Subcutaneous abdominal adipose tissue (tissue), 5 donors: ENCODE measurements around the gene TAPBP.

Source experiments
- H3K27ac ChIP-seq: one replicate; pipeline ENCODE4 v1.7.0; 2013; ENCODE audit warnings: low read depth, mild to moderate bottlenecking, inconsistent platforms, low read length, moderate library complexity
- H3K27me3 ChIP-seq, 5 donors: one replicate each; pipeline ENCODE4 v1.7.0; 2013; ENCODE audit warnings: low read length in 5 of 5, inconsistent platforms in 1 of 5; ENCODE audit not compliant: control insufficient read depth in 5 of 5, insufficient read depth in 4 of 5
- H3K36me3 ChIP-seq, 5 donors: one replicate each; pipeline ENCODE4 v1.7.0; 2013; ENCODE audit warnings: low read length in 5 of 5; ENCODE audit not compliant: control insufficient read depth in 5 of 5, insufficient read depth in 5 of 5
- H3K4me1 ChIP-seq, 5 donors: one replicate each; pipeline ENCODE4 v1.7.0; 2013; ENCODE audit warnings: low read length in 5 of 5, mild to moderate bottlenecking in 3 of 5, moderate library complexity in 1 of 5; ENCODE audit not compliant: control insufficient read depth in 5 of 5, insufficient read depth in 5 of 5
- H3K4me3 ChIP-seq, 5 donors: one replicate each; pipeline ENCODE4 v1.7.0; 2013; ENCODE audit warnings: low read length in 5 of 5, low read depth in 1 of 5
- H3K9ac ChIP-seq, 5 donors: one replicate each; pipeline ENCODE4 v1.7.0; 2013; ENCODE audit warnings: low read length in 5 of 5, mild to moderate bottlenecking in 4 of 5, moderate library complexity in 3 of 5
- H3K9me3 ChIP-seq, 5 donors: one replicate each; pipeline ENCODE4 v1.7.0; 2013; ENCODE audit warnings: low read length in 5 of 5; ENCODE audit not compliant: control insufficient read depth in 5 of 5
- donor health status: healthy.
- donor health status: healthy.
- donor health status: healthy.
- donor health status: healthy.
- donor health status: healthy.

The TAPBP gene

DNA sequence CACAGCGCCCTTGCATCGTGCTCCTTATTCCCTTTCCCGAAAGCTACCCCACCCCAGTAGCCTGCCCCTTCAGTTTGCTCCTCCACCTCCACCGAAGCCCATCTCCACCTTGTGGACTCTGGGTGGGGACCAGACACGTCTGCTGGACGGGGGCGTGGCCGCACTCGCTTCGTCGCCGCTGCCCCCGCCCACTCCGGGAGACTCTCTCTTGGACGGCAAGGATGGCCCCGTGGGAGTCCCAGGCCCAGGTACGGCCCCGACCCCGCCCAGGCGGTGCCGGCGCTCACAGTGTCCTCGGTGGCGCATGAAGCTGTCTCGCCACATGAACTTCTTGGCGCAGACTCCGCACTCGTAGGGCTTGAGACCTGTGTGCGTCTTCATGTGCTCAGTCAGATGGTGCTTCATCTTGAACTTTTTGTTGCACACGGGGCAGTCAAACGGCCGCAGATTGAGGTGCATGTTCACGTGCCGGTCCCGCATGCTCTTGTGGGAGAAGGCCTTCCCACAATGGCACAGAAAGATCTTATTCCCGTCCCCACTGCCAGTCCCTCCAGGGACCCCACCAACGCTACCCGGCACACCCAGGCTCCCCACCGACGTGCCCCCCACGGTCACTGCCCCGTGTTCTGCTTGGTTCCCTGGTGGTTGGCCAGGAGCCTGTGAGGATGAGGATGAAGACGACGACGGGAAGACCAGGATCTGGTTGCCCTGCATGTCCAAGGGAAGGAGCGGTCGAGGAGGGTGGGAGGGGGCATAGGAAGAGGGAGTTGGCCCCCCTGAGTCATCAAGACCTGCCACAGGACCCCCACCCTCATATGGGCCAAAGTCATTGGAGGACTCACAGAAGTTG is 1.3 kb upstream of the TAPBP start:
- Histone ChIP-seq H3K27me3 (no peaks in the 10 kb centered on the region), H3K4me3 (peak overlapping the region; percentile 92 to 99 (median 94)), H3K4me1 (peaks cover 17 to 67% (median 64%) of the 10 kb centered on the region in 5 donors), H3K36me3 (peaks cover 0 to 28% (median 21%) of the 10 kb centered on the region in 5 donors), H3K9ac (peak overlapping the region in 1 of 5 donors; percentile 51), H3K9me3 (no peaks in the 10 kb centered on the region), H3K27ac (peak overlapping the region; percentile 96)

DNA sequence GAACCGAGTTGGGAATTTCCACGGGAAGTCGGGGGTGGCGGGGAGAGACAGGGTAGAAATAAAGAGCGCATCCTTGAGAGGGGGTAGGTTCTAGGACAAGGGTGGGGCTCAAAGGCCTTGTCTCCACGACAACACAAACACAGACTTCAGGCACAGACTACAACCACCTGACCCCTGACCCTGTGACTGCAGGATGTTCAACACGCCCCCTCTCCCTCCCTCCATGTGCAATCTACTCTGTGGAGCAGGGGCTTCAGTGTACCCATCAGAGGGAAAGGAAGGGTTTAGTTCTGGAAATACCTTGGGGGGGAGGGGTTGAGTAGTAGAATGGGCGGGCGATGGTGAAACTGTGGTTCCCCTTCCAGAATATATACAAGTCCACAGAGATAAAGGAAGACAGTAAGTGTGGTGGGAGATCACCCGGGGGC is 651 bp upstream of the TAPBP start:
- H3K4me1 ChIP-seq: peaks cover 13 to 62% (median 58%) of the 10 kb centered on the region in 5 donors
- no peaks in the 10 kb centered on the region for H3K27me3 ChIP-seq
- no peaks in the 10 kb centered on the region for H3K9me3 ChIP-seq
- H3K36me3 ChIP-seq: peaks cover 0 to 22% (median 14%) of the 10 kb centered on the region in 5 donors
- peak overlapping the region; percentile 92 to 99 (median 94) for H3K4me3 ChIP-seq
- peak overlapping the region; percentile 96 for H3K27ac ChIP-seq
- H3K9ac ChIP-seq: peak overlapping the region in 3 of 5 donors; percentile 51 to 97 (median 56)

DNA sequence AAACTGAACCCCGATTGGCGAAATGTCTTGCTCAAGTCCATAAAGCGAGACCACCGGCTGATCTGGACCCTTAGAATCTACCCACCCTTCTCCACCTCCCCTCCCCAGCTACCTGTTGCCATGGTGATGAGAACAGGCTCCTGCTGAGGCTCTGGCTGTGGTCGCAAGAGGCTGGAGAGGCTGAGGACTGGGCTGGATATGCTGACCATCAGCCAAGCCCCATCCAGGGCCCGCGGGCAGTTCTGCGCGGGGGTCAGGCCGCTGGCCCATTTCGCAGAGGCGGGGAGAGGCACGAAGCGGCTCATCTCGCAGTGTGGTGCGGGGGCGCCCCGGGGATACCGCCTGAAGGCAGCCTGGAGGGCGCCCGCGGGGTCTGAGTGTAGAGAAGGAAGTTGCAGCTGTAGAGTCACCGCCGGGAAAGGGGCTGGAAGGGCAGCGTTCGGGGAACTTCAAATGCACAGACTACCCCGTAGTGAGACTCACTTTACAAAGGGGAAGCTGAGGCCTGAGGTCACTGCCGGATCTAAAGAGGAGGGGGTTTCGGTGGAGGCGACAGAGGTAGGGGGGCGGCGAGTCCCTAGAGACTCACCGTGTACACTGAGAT is 671 bp downstream of the TAPBP start:
- H3K27ac ChIP-seq: peak overlapping the region; percentile 96
- peaks cover 13 to 50% (median 46%) of the 10 kb centered on the region in 5 donors for H3K4me1 ChIP-seq
- H3K9ac ChIP-seq: peak overlapping the region; percentile 87 to 100 (median 94)
- H3K4me3 ChIP-seq: peak overlapping the region; percentile 92 to 99 (median 94)
- H3K27me3 ChIP-seq: no peaks in the 10 kb centered on the region
- peaks cover 0 to 15% (median 9%) of the 10 kb centered on the region in 5 donors for H3K36me3 ChIP-seq
- no peaks in the 10 kb centered on the region for H3K9me3 ChIP-seq

DNA sequence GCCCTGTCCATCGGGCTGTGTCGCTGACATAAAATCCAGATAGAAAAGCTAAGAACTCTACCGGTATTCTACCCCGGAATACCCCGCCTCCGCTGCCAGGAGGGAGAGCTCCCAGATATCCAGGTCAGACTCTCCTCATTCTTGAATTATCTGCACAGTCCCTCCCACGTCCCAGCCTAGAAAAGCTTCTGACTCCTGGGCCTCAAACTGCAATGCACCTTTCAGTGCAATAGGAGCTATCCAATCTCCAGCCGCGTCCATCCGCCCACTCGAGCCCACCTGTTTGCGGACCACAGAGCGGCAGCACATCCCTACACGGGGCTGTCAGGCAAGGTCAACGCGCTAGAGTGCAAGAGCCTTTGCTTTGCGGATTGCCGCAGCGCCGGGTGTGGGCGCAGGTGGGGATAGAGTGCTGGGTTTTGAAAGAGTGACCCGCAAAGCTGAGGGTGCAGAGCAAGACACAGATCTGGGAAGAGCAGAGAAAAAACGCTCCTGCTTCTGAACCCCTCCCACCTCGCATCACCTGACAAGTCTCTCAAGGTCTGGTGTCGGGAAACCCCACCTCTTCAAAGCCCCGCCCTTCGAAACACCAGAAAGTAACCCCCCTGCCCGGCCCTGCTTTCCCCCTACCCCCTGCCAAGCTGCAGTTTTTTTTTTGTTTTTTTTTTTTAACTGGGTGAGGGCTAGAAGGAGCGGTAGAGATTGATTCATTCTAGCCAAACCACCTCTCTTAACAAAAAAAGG is 1.3 kb downstream of the TAPBP start:
- Histone ChIP-seq H3K27ac (peak overlapping the region; percentile 96), H3K9me3 (no peaks in the 10 kb centered on the region), H3K4me3 (peak overlapping the region; percentile 92 to 99 (median 94)), H3K36me3 (peaks cover 0 to 15% (median 10%) of the 10 kb centered on the region in 5 donors), H3K27me3 (no peaks in the 10 kb centered on the region), H3K4me1 (peaks cover 10 to 48% (median 44%) of the 10 kb centered on the region in 5 donors), H3K9ac (peak overlapping the region; percentile 87 to 100 (median 94))

DNA sequence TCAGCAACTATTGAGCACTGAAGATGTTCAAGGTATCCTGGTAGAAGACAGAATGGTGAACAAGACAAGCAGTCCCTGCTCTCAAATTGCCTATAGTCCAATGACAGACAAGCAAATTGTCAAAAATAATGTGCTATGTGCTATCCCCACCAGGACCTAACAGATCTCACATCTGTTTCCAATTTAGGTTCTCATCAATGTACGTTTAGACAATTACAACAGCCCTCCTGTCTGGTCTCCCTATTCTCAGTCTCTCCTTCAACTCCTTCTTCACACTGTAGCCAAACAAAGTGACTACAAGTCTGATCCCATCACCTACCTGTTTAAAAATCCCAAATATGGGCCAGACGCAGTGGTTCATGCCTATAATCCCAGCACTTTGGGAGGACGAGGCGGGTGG is 7.5 kb downstream of the TAPBP start:
- H3K4me3 ChIP-seq: no peak overlapping the region
- no peaks in the 10 kb centered on the region for H3K27me3 ChIP-seq
- no peak overlapping the region for H3K9ac ChIP-seq
- H3K4me1 ChIP-seq: peaks cover 0 to 14% (median 4%) of the 10 kb centered on the region in 5 donors
- H3K36me3 ChIP-seq: peaks cover 0 to 38% (median 30%) of the 10 kb centered on the region in 5 donors
- H3K9me3 ChIP-seq: no peaks in the 10 kb centered on the region
- H3K27ac ChIP-seq: no peak overlapping the region

DNA sequence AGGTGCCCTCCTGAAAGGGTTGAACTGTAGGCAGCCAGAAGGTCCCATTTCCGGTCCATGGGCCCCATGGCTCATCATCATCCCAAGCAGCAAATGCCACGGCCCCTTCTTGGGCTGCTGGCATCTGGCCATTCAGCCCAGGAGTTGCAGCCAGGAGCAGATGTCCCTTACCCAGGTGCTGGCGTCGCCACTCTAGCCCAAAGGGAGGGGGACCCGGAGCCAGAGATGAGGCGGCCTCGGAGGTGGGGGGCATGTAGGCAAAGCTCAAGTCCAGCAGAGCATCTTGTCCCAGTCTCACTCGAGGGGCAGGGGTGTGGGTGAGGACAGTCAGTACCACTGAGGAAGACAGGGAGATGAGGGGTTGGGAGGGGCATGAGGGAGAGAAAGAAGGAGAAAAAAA is 8.8 kb downstream of the TAPBP start:
- Histone ChIP-seq H3K36me3 (peaks cover 0 to 33% (median 30%) of the 10 kb centered on the region in 5 donors), H3K9me3 (no peaks in the 10 kb centered on the region), H3K27ac (no peak overlapping the region), H3K4me1 (peaks cover 1 to 24% (median 11%) of the 10 kb centered on the region in 5 donors), H3K9ac (no peak overlapping the region), H3K4me3 (no peak overlapping the region), H3K27me3 (no peaks in the 10 kb centered on the region)

DNA sequence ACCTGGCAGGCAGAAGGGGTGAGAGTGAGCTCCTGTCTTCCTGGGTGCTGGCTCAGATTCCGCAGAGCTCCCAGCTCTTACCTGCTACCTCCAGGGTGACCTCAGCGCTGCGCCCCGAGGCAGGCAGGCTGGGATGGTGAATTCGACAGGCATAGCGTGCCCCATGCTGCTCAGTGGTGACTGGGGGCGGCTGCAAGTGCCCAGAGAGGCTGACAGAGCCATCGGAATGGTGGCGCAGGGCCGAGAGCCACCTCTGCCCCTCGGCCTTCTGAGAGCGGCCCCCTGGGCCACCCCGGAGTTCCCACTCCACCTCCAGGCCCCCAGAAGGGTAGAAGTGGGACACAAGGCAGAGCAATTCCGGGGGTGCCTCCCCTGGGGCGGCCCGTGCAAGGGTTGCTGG is 9.7 kb downstream of the TAPBP start:
- Histone ChIP-seq H3K27ac (no peak overlapping the region), H3K9ac (no peak overlapping the region), H3K4me3 (no peak overlapping the region), H3K27me3 (no peaks in the 10 kb centered on the region), H3K36me3 (peaks cover 0 to 33% (median 30%) of the 10 kb centered on the region in 5 donors), H3K9me3 (no peaks in the 10 kb centered on the region), H3K4me1 (peaks cover 2 to 33% (median 15%) of the 10 kb centered on the region in 5 donors)

DNA sequence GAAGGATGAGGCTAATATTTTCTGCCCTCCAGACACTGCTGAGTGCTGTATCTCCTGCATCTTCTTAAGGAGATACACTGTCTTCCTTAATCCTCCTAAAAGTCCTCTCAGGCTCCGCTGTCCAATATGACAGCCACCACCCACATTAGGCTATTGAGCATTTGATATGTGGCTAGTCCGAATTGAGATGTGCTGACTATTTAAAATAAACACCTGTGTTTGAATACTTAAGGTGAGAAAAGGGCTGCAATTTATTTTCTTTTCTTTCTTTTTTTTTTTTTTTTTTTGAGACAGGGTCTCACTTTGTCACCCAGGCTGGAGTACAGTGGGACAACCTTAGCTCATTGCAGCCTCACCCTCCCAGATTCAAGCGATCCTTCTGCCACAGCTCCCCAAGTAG is 12.0 kb downstream of the TAPBP start:
- Histone ChIP-seq H3K27ac (no peak overlapping the region), H3K27me3 (no peaks in the 10 kb centered on the region), H3K9ac (no peak overlapping the region), H3K4me1 (peaks cover 2 to 50% (median 26%) of the 10 kb centered on the region in 5 donors), H3K9me3 (no peaks in the 10 kb centered on the region), H3K4me3 (no peak overlapping the region), H3K36me3 (peaks cover 0 to 34% (median 25%) of the 10 kb centered on the region in 5 donors)

DNA sequence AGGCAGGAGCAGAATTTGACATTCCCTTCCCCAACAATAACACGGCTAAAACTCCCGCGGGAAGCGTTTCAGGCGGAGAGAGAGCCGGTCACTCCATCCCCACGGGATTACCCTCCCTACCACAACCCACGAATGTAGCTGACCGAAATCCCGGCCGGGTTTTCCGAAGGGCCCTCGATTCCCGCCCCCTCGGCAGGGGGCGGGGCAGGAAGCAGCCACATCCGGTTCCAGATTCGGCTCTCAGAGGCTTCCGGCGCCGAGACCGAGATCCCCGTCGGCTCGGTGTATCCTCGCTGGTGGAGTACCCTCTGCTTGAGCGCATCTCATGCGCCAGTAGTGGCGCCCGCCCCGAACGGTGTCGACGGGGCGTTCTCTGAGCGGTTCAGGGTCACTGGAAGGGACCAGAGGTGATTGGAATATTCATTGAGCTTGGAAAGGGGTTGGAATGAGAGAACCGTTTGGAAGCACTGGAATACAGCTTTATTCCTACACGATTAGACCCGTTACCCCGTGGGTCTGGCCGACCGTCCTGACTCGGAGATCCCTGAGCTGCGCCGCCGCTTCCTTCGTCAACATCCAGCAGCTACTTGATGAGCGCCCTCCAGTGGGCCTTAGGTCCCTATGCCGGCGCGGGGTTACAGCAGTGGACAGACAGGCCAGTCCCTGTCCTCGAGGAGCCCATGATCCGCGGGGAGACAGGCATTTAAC is 14.5 kb downstream of the TAPBP start:
- Histone ChIP-seq H3K9ac (peak overlapping the region; percentile 66 to 94 (median 90)), H3K4me1 (peaks cover 2 to 41% (median 26%) of the 10 kb centered on the region in 5 donors), H3K27ac (peak overlapping the region; percentile 93), H3K27me3 (no peaks in the 10 kb centered on the region), H3K9me3 (no peaks in the 10 kb centered on the region), H3K4me3 (peak overlapping the region; percentile 74 to 98 (median 91)), H3K36me3 (peaks cover 0 to 44% (median 33%) of the 10 kb centered on the region in 5 donors)
